ENCODE data around the gene FOXM1. TPM values are rescaled to one million over a fixed set of nuclear protein-coding genes. Genes with fewer than 3 reads are reported as not detected.
A peak's percentile ranks its signal among the peaks of the same experiment; 100 is the strongest.

FOXM1 gene
- total RNA-seq, 4 donors from 2014 or later: 1.6 to 5.2 (median 2.2) TPM; not detected in 1

- H3K4me3 ChIP-seq: no peak overlapping the region
- 77 to 100% methylated on average over 1 to 7 of the region's 7 CpGs for WGBS, 2 donors (ENCODE audit: low coverage in 1 of 2)
These were observed 21.4 kb downstream of the FOXM1 start for GRCh38 chr12:2855546-2855945.

DNA sequence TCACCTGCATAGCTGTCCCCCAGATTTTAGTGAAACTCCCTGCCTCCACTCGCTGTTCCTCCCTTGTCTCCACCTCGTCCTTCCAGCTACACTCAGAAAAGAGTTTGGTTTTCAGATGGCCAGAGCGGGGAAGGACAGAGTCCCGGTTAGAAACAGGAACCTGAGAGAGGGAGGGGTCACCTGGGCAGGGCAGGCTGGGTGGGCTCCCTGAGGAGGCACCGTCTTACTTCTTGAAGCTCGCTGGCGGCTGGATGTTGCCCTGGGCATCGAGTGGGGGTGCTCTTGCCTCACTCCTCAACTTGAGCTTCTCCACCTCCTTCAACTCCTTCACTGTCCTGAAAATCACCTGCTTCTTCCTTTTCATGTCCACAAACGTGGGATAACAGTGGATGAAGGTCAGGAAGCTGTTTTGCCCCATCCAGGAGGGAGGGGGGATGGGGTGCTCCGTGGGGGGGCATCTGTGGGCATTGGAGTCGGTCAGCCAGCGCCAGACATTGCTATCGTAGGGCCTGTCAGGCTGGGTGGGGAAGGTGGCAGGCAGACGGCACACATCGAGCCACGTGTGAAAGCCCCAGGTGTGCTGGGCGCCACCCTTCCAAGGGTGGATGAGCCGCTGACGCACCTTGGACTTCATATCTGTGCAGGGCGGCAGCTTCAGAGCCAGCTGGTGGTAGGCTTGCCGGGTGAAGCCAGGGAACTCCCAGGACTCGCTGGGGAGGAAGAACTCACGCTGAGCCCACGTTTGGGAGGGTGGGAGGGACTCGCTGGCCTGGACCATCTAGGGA, 22.1 kb downstream of the FOXM1 start:
- H3K4me1 ChIP-seq: peaks cover 0 to 27% (median 14%) of the 10 kb centered on the region in 4 donors
- no peaks in the 10 kb centered on the region for H3K27me3 ChIP-seq
- peak overlapping the region in 3 of 4 donors; percentile 13 to 39 (median 14) for H3K27ac ChIP-seq
- TF ChIP-seq POLR2AphosphoS5 (IDR thresholded peaks at IDR 0.05) (peak in 2 of 3 donors; percentile 10 to 40), EP300 (IDR thresholded peaks at IDR 0.05; ENCODE audit: low read depth) (no peak), POLR2A (IDR thresholded peaks at IDR 0.05) (no peak)
- TF ChIP-seq, protein P1, sequence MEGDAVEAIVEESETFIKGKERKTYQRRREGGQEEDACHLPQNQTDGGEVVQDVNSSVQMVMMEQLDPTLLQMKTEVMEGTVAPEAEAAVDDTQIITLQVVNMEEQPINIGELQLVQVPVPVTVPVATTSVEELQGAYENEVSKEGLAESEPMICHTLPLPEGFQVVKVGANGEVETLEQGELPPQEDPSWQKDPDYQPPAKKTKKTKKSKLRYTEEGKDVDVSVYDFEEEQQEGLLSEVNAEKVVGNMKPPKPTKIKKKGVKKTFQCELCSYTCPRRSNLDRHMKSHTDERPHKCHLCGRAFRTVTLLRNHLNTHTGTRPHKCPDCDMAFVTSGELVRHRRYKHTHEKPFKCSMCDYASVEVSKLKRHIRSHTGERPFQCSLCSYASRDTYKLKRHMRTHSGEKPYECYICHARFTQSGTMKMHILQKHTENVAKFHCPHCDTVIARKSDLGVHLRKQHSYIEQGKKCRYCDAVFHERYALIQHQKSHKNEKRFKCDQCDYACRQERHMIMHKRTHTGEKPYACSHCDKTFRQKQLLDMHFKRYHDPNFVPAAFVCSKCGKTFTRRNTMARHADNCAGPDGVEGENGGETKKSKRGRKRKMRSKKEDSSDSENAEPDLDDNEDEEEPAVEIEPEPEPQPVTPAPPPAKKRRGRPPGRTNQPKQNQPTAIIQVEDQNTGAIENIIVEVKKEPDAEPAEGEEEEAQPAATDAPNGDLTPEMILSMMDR (IDR thresholded peaks at IDR 0.05): no peak
- no peak overlapping the region for H3K4me3 ChIP-seq
- DNase-seq: peak; percentile 88
- H3K36me3 ChIP-seq: no peaks in the 10 kb centered on the region
- in situ Hi-C loops (cut with MboI; ENCODE audit: low pct_ligation_motif_present in 1 of 4, low pct_unique_long_range_greater_than_20kb in 1 of 4, low sequenced_read_pairs in 3 of 4) (loop anchor here (25.0 kb wide), 1 partner anchor 182 kb away; no protein-coding TSS in a partner anchor), intact Hi-C loops (cut with DNase I; ENCODE audit: low total_unique reads) (loop anchor here (5.0 to 10.0 kb wide), 2 partner anchors 90 to 187 kb away; no protein-coding TSS in a partner anchor)
- H3K9me3 ChIP-seq: no peaks in the 10 kb centered on the region
- 43 to 65% methylated on average over 2 to 25 of the region's 25 CpGs for WGBS, 2 donors (ENCODE audit: low coverage in 1 of 2)

More at GRCh38 chr12:2855546-2855945, 21.4 kb downstream of the FOXM1 start:
- no peaks in the 10 kb centered on the region for H3K36me3 ChIP-seq
- intact Hi-C loops (cut with DNase I; ENCODE audit: low total_unique reads): loop anchor here (5.0 to 10.0 kb wide), 2 partner anchors 89 to 187 kb away; no protein-coding TSS in a partner anchor
- DNase-seq: no peak
- no peaks in the 10 kb centered on the region for H3K9me3 ChIP-seq
- no peaks in the 10 kb centered on the region for H3K27me3 ChIP-seq
- peak overlapping the region in 1 of 4 donors; percentile 35 for H3K27ac ChIP-seq
- H3K4me1 ChIP-seq: peaks cover 0 to 23% (median 14%) of the 10 kb centered on the region in 4 donors
- in situ Hi-C loops (cut with MboI; ENCODE audit: low pct_ligation_motif_present in 1 of 4, low pct_unique_long_range_greater_than_20kb in 1 of 4, low sequenced_read_pairs in 3 of 4): loop anchor here (25.0 kb wide), 1 partner anchor 182 kb away; no protein-coding TSS in a partner anchor
- TF ChIP-seq EP300 (IDR thresholded peaks at IDR 0.05; ENCODE audit: low read depth) (no peak), POLR2A (IDR thresholded peaks at IDR 0.05) (no peak), POLR2AphosphoS5 (IDR thresholded peaks at IDR 0.05) (no peak)
- TF ChIP-seq, protein P1 (IDR thresholded peaks at IDR 0.05): no peak

GRCh38 chr12:2853626-2854025, 23.3 kb downstream of the FOXM1 start:
- intact Hi-C loops (cut with DNase I; ENCODE audit: low total_unique reads) (loop anchor here (10.0 kb wide), 1 partner anchor 91 kb away; no protein-coding TSS in a partner anchor), in situ Hi-C loops (cut with MboI; ENCODE audit: low pct_ligation_motif_present in 1 of 4, low pct_unique_long_range_greater_than_20kb in 1 of 4, low sequenced_read_pairs in 3 of 4) (loop anchor here (25.0 kb wide), 1 partner anchor 184 kb away; no protein-coding TSS in a partner anchor)
- Histone ChIP-seq H3K4me3 (no peak overlapping the region), H3K27me3 (no peaks in the 10 kb centered on the region), H3K27ac (no peak overlapping the region), H3K4me1 (peaks cover 0 to 33% (median 14%) of the 10 kb centered on the region in 4 donors), H3K9me3 (no peaks in the 10 kb centered on the region), H3K36me3 (no peaks in the 10 kb centered on the region)
- DNase-seq: peak; percentile 76
- WGBS, 2 donors (ENCODE audit: low coverage in 1 of 2): 34 to 58% methylated on average over 4 to 11 of the region's 11 CpGs
- TF ChIP-seq EP300 (IDR thresholded peaks at IDR 0.05; ENCODE audit: low read depth): no peak
- TF ChIP-seq, protein P1 (IDR thresholded peaks at IDR 0.05): peak; percentile 69 to 82 (median 78)

GRCh38 chr12:2851931-2852330, 25.0 kb downstream of the FOXM1 start:
- Histone ChIP-seq H3K9me3 (no peaks in the 10 kb centered on the region), H3K27ac (no peak overlapping the region), H3K4me3 (no peak overlapping the region), H3K27me3 (no peaks in the 10 kb centered on the region), H3K36me3 (no peaks in the 10 kb centered on the region), H3K4me1 (peaks cover 0 to 33% (median 14%) of the 10 kb centered on the region in 4 donors)
- DNase-seq: no peak
- in situ Hi-C loops (cut with MboI; ENCODE audit: low pct_ligation_motif_present in 1 of 4, low pct_unique_long_range_greater_than_20kb in 1 of 4, low sequenced_read_pairs in 3 of 4): loop anchor here (25.0 kb wide), 1 partner anchor 185 kb away; no protein-coding TSS in a partner anchor
- TF ChIP-seq POLR2A (IDR thresholded peaks at IDR 0.05): no peak
- no peak for TF ChIP-seq POLR2AphosphoS5 (IDR thresholded peaks at IDR 0.05)
- TF ChIP-seq, protein P1 (IDR thresholded peaks at IDR 0.05): no peak
- no peak for TF ChIP-seq EP300 (IDR thresholded peaks at IDR 0.05; ENCODE audit: low read depth)
- intact Hi-C loops (cut with DNase I; ENCODE audit: low total_unique reads): loop anchor here (10.0 kb wide), 1 partner anchor 93 kb away; no protein-coding TSS in a partner anchor
- 89 to 93% methylated on average over 2 to 3 of the region's 3 CpGs for WGBS, 2 donors (ENCODE audit: low coverage in 1 of 2)

Data from transverse colon (tissue), 4 donors.